Endometrial microvascular endothelial cells (primary cell): ENCODE data around the gene TPCN2. TPM values are rescaled to one million over a fixed set of nuclear protein-coding genes. Genes with fewer than 3 reads are reported as not detected.
"Not testable (repeated sequence)": the region's sequence is repeated elsewhere in the genome, so short reads cannot be mapped to it uniquely, and the experiment has no call there.

ENCODE experiments used
- in situ Hi-C: cut with HindIII; loops from 2 replicates; pipeline ENCODE4 v1.10.0; 2017; ENCODE audit warnings: low sequenced_read_pairs, low pct_unique_long_range_greater_than_20kb; ENCODE audit errors: inconsistent ontology term
- total RNA-seq: library from RNA; depleted of rRNA; stranded (reverse); fragments of >200 nt; gene quantifications from one replicate; pipeline ENCODE4 v1.2.3, GENCODE V29; 2015; ENCODE audit errors: inconsistent ontology term

The TPCN2 gene
- total RNA-seq: 7.2 TPM

GRCh38 chr11:69048694-69049489 is at the start of gene TPCN2:
Gene TPCN2 (plus strand): TSS chr11:69048932. CDS start chr11:69048998, 66 bp downstream.
- in situ Hi-C loops: no loop called here

- in situ Hi-C loops: no loop called here
Measured at GRCh38 chr11:68999093-68999747, 49.5 kb upstream of the TPCN2 start.

- in situ Hi-C loops: not testable (repeated sequence)
Measured at GRCh38 chr11:68999748-69000355, 48.9 kb upstream of the TPCN2 start.

- in situ Hi-C loops: no loop called here
Measured at GRCh38 chr11:69000391-69000790, 48.3 kb upstream of the TPCN2 start.

- in situ Hi-C loops: no loop called here
Measured at GRCh38 chr11:69000831-69001242, 47.9 kb upstream of the TPCN2 start.

GRCh38 chr11:69001243-69002081 is 47.3 kb upstream of the TPCN2 start:
- in situ Hi-C loops: no loop called here

- in situ Hi-C loops: no loop called here
Measured at GRCh38 chr11:69002110-69002569, 46.6 kb upstream of the TPCN2 start.

GRCh38 chr11:69002570-69003231 is 46.0 kb upstream of the TPCN2 start:
- in situ Hi-C loops: no loop called here

GRCh38 chr11:69003301-69003865 is 45.3 kb upstream of the TPCN2 start:
- in situ Hi-C loops: no loop called here

GRCh38 chr11:69003866-69004367 is 44.8 kb upstream of the TPCN2 start:
- in situ Hi-C loops: no loop called here

GRCh38 chr11:69004411-69005182 is 44.1 kb upstream of the TPCN2 start:
- in situ Hi-C loops: no loop called here

GRCh38 chr11:69005183-69005630 is 43.5 kb upstream of the TPCN2 start:
- in situ Hi-C loops: no loop called here

GRCh38 chr11:69005631-69006368 is 42.9 kb upstream of the TPCN2 start:
- in situ Hi-C loops: no loop called here

- in situ Hi-C loops: no loop called here
Measured at GRCh38 chr11:69006816-69007215, 41.9 kb upstream of the TPCN2 start.

GRCh38 chr11:69007975-69008381 is 40.8 kb upstream of the TPCN2 start:
- in situ Hi-C loops: no loop called here

- in situ Hi-C loops: no loop called here
Measured at GRCh38 chr11:69008737-69009440, 39.8 kb upstream of the TPCN2 start.
